Measurements from ENCODE around the gene MUS81. TPM values are rescaled to one million over a fixed set of nuclear protein-coding genes. Genes with fewer than 3 reads are reported as not detected.

MUS81 gene
- total and polyA plus RNA-seq, 2 of the 13 experiments (the other 11 are each of a cell fraction or from before 2014, with no cell fraction given) = 25.6 to 30.2 TPM

GRCh38 chr11:65817312-65817834 is 42.9 kb upstream of the MUS81 start:
- H3K9me3 ChIP-seq (ENCODE audit: low read length) = no peaks in the 10 kb centered on the region
- peak overlapping the region; percentile 48 for H2AFZ ChIP-seq (ENCODE audit: low read length)
- BruUV-seq (replicated peaks) = TSS peak; percentile 67
- H3K36me3 ChIP-seq (replicated peaks in 1 of 2; ENCODE audit: control insufficient read depth in 1 of 2, insufficient read depth in 2 of 2, low read length in 2 of 2) = no peaks in the 10 kb centered on the region
- ATAC-seq (no peak), FAIRE-seq (peak; percentile 4), DNase-seq (ENCODE audit: low spot score) (no peak)
- H3K4me2 ChIP-seq (ENCODE audit: low read depth, low read length) = peak overlapping the region; percentile 69
- no peaks in the 10 kb centered on the region for H3K79me2 ChIP-seq (ENCODE audit: insufficient read depth, low read length)
- intact Hi-C loops (cut with micrococcal nuclease; ENCODE audit: unreplicated experiment) (loop anchor here (5.0 kb wide), 1 partner anchor 35 kb away; the partner anchor contains the start of gene AP5B1), in situ Hi-C loops (cut with HindIII; ENCODE audit: extremely low pct_ligation_motif_present, low pct_unique_long_range_greater_than_20kb) (loop anchor here (5.0 to 10.0 kb wide), 3 partner anchors 35 to 103 kb away; partner anchors contain the start of genes AP5B1 and KAT5)
- peak overlapping the region; percentile 53 for H3K9ac ChIP-seq (ENCODE audit: insufficient read depth, low read depth, low read length)
- WGBS (ENCODE audit: low lambda C conversion rate) = 39% methylated on average over 5 of the region's 5 CpGs
- H4K20me1 ChIP-seq (ENCODE audit: insufficient read depth, low read length) = no peaks in the 10 kb centered on the region
- ChIA-PET POLR2A (interaction anchor here (0.9 to 2.6 kb wide), 7 partner anchors 10 to 106 kb away, joined by 3 to 18 read pairs (median 6); partner anchors contain the start of genes AP5B1, FIBP and KAT5), CTCF (ENCODE audit: low intra/inter-chr PET ratio, low total read pairs) (interaction anchor here (0.7 to 4.0 kb wide), 10 partner anchors 18 to 180 kb away, joined by 3 to 57 read pairs (median 16); partner anchors contain the start of genes AP5B1, KAT5 and SIPA1)
- H3K4me3 ChIP-seq (replicated peaks in 1 of 3; ENCODE audit: insufficient read depth in 1 of 3, low read depth in 2 of 3, low read length in 3 of 3) = peak overlapping the region; percentile 51 to 76 (median 63)
- peaks cover 30% of the 10 kb centered on the region for H3K4me1 ChIP-seq (ENCODE audit: insufficient read depth, low read length)
- H3K27me3 ChIP-seq (ENCODE audit: control insufficient read depth in 1 of 2, insufficient read depth in 2 of 2, low read length in 2 of 2) = peaks cover 0 to 11% of the 10 kb centered on the region in 2 experiments; a peak in 2 of 5 replicates
- H3K27ac ChIP-seq (ENCODE audit: extremely low read length, insufficient read depth, low read length) = no peak overlapping the region
- no peak for TF ChIP-seq MYNN (CRISPR knock-in tag; IDR thresholded peaks at IDR 0.05; ENCODE audit: low read depth)
- TF ChIP-seq KAT8 (CRISPR knock-in tag; IDR thresholded peaks at IDR 0.05) = 0 out of 2 replicates have a peak, but pooled peaks have one; percentile 11
- peak; percentile 53; the same call in 1 of the 2 replicates for TF ChIP-seq ZMYM3 (CRISPR knock-in tag; IDR thresholded peaks at IDR 0.05)
- no peak for TF ChIP-seq ARID2 (CRISPR knock-in tag; IDR thresholded peaks at IDR 0.05; ENCODE audit: borderline replicate concordance)
- TF ChIP-seq ZNF770 (CRISPR knock-in tag; IDR thresholded peaks at IDR 0.05) = peak; percentile 97
- TF ChIP-seq ZNF121 (CRISPR knock-in tag; IDR thresholded peaks at IDR 0.05) = peak; percentile 88
- TF ChIP-seq, protein P1, sequence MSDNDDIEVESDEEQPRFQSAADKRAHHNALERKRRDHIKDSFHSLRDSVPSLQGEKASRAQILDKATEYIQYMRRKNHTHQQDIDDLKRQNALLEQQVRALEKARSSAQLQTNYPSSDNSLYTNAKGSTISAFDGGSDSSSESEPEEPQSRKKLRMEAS (IDR thresholded peaks at IDR 0.05) = no peak

All from HepG2 (cell line).